GM10266 (cell line): ENCODE measurements around the gene ACAA1.

ENCODE experiments used
- DNase-seq: peaks from one replicate; pipeline ENCODE4 v3.0.0; 2012; ENCODE audit errors: extremely low spot score
- TF ChIP-seq, protein P1 (sequence below): IDR thresholded peaks from 2 replicates; pipeline ENCODE4 v1.5.1; 2012; ENCODE audit warnings: mild to moderate bottlenecking, low read depth; ENCODE audit not compliant: control insufficient read depth, insufficient read depth; ENCODE audit errors: missing control alignments

The ACAA1 gene

DNA sequence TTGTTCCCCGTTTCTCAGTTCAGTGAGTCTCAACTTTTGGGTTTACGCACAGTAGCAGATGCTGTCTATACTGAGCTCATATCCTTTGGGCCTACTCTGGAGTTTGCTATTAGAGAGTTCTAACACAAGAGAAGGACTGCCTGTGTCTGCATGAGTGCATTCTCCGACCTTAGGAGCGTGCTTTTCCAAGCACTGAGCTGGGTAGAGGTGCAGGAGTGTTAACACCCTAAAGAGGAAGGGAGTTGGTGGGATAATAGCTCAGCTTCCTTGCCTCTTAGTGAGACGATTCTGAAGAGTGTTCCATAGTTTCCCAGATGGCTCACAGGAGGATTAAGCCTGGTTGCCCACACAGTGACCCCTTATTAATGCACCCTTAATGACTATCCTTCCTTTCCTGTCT lies 21.5 kb upstream of the ACAA1 start:
- TF ChIP-seq, protein P1, sequence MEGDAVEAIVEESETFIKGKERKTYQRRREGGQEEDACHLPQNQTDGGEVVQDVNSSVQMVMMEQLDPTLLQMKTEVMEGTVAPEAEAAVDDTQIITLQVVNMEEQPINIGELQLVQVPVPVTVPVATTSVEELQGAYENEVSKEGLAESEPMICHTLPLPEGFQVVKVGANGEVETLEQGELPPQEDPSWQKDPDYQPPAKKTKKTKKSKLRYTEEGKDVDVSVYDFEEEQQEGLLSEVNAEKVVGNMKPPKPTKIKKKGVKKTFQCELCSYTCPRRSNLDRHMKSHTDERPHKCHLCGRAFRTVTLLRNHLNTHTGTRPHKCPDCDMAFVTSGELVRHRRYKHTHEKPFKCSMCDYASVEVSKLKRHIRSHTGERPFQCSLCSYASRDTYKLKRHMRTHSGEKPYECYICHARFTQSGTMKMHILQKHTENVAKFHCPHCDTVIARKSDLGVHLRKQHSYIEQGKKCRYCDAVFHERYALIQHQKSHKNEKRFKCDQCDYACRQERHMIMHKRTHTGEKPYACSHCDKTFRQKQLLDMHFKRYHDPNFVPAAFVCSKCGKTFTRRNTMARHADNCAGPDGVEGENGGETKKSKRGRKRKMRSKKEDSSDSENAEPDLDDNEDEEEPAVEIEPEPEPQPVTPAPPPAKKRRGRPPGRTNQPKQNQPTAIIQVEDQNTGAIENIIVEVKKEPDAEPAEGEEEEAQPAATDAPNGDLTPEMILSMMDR: no peak
- no peak for DNase-seq

DNA sequence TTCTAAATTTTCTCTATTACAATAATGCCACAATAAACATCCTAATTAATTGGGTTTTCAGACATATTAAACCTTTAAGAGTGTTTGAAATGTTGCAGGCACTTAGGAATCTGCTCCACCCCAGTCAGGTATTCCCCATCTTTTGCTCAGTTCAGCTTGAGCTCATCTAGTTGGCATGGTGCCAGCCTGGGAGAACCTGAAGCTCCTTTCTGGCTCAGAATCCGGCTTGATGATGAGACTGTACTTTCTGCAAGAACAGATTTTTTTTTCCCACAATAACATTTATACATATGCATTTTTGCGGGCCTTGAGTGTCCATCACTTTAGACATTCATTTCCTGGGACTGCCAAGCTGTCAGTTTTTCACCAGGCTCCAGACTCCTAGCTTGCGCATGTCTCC lies 20.7 kb upstream of the ACAA1 start:
- DNase-seq: no peak
- TF ChIP-seq, protein P1: no peak

DNA sequence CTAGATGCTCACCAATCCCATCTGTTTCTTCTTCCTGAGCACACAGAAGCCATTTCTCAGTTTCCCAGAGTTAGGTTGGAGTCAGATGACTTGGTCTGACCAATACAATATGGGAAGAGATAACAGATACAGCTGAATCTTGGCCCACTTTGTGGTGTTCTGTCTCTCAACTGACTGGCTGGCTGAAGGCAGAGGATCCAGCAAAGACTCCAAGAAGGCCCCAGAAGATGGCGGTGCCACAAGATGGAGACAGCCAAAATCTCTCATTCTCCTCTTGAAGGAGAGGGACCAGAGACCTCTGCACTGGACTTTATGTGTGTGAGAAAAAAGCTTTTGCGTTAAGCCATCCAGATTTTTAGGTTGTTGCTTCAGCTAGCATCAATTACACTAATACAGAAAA lies 20.2 kb upstream of the ACAA1 start:
- TF ChIP-seq, protein P1: no peak
- DNase-seq: no peak

DNA sequence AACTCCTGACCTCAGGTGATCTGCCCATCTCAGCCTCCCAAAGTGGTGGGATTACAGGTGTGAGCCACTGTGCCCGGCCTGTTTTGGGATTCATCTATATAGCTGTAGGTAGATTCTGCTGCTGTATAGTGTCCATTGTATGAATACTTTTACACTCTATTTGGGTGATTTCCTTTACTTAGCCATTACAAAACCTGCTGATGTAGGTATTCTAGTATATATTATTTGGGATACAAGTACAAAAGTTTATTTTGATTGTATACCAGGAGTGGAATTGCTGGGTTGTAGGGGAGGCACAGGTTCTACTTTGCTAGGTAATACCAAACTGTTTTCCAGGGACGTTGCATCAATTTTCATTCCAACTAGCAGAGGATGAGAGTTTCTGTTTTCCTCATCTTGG lies 18.9 kb upstream of the ACAA1 start:
- no peak for DNase-seq
- TF ChIP-seq, protein P1: no peak

DNA sequence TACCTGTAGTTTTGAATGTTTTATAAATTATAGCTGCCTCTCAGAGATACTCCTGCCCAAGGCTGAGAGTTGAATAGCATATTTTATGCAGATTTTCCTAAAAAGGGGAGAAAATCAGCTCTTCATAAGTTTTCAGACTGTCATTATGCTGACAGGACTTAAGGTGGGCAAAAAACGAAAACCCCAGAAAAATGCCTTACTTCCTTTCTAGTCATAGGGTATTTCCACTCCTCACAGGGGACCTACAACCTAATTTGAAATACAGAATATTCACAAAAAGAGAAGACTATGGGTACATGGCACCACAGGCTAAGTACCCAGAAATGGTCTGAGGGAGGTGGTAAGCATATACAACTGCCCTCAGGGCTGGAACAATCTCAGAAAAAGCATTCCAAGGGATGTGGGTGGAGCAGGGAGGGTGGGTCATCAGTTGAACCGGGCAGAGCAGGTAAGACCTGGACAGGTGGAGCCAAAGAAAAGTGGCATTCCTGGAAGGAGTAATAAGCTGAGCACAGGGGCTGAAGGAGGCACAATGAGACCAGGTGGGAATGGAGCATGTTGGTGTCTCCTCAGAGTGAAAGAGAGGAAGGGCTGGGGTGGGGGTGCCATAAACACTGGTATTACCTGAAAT lies 17.8 kb upstream of the ACAA1 start:
- TF ChIP-seq, protein P1: no peak

DNA sequence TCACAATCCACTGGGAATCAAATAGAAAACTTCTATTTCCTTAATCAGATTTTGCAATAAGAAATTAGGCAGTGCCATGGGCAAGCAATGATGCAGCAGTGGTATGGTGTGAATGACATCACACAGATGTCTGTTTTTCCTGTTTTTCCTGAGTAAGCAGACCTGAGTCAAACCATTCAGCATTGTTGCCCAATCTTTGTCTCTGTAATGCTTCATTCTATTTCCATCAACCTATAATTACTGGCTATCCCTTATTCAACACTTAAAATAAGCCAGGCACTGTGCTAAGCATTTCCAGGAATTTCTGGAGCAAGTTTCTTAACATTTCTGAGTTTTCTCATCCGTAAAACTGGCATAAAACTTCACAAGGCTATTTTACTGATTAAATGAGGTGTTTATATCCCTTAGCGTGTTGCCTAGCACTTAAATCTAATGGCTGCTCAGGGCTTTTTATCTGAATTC lies 17.1 kb upstream of the ACAA1 start:
- DNase-seq: no peak
- TF ChIP-seq, protein P1: no peak

More for the DNA sequence above, 17.8 kb upstream of the ACAA1 start:
- no peak for DNase-seq

DNA sequence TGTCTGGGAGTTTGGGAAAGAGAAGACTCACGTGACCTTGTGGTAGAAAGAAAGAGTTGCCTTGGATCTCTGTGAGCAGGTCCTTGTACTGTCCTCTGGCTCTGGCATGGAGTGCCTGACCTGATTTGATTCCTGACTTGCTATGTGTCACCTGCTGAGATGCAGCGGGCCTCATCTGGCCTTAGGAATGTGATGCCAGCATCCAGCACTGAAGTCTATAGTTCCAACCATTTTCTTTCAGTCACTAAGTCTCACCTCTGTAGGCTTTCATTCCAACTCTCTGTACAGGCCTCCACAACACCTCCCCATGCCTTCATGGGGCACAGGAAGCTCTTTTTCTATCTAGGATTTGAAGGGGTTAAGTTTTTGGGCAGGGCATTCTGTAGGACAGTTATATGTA lies 16.3 kb upstream of the ACAA1 start:
- DNase-seq: no peak
- TF ChIP-seq, protein P1: no peak
